ENCODE data around the gene DROSHA. TPM values are rescaled to one million over a fixed set of nuclear protein-coding genes. Genes with fewer than 3 reads are reported as not detected.

The DROSHA gene, protein sequence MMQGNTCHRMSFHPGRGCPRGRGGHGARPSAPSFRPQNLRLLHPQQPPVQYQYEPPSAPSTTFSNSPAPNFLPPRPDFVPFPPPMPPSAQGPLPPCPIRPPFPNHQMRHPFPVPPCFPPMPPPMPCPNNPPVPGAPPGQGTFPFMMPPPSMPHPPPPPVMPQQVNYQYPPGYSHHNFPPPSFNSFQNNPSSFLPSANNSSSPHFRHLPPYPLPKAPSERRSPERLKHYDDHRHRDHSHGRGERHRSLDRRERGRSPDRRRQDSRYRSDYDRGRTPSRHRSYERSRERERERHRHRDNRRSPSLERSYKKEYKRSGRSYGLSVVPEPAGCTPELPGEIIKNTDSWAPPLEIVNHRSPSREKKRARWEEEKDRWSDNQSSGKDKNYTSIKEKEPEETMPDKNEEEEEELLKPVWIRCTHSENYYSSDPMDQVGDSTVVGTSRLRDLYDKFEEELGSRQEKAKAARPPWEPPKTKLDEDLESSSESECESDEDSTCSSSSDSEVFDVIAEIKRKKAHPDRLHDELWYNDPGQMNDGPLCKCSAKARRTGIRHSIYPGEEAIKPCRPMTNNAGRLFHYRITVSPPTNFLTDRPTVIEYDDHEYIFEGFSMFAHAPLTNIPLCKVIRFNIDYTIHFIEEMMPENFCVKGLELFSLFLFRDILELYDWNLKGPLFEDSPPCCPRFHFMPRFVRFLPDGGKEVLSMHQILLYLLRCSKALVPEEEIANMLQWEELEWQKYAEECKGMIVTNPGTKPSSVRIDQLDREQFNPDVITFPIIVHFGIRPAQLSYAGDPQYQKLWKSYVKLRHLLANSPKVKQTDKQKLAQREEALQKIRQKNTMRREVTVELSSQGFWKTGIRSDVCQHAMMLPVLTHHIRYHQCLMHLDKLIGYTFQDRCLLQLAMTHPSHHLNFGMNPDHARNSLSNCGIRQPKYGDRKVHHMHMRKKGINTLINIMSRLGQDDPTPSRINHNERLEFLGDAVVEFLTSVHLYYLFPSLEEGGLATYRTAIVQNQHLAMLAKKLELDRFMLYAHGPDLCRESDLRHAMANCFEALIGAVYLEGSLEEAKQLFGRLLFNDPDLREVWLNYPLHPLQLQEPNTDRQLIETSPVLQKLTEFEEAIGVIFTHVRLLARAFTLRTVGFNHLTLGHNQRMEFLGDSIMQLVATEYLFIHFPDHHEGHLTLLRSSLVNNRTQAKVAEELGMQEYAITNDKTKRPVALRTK (N-terminal part only)
- total RNA-seq: 10 to 100 TPM; 35.4 to 57.3 TPM

DNA sequence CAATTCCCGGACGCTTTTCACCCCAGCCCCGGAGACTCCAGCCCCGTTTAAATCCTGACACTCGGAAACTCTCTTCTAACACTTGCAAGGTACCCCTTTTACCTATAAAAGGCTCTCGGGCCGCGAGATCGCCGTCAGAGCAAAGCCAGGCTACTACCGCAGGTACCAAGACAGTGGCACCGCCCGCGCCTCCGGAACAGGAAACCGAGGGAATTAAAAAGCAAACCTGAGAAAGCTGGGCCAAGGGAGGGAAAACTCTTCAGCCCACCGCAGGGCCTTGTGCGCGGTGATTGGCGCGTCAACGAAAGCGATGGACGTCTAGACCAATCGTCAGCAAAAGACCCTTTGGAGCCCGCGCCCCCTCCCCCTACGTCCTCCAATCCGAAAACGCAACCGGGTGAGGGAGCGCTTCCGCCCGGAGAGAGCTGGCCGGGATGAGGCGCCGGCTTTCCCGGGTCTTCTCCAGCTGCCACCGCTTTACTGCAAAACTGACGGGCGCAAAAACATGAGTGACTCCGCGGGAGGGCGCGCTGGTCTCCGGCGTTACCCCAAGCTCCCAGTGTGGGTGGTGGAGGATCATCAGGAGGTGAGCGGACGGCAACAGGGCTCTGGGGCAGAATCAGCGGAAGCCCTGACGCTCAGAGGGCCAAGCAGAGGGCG, at the start of gene DROSHA, which contains the start of gene C5orf22:
TSS of gene DROSHA (minus strand) at position 206 of the 660 bp plus-strand sequence. CDS start 3,034 bp downstream, outside the sequence.
TSS of gene C5orf22 (plus strand) at position 414 of the 660 bp plus-strand sequence. CDS start at position 506, 92 bp downstream.

Small RNA genes within 50 kb of the gene (small RNA-seq; reads per million reads assigned to genes)
- 0 reads per million in 2 donors for gene RF00019

Other genes starting within 250 kb of the DROSHA start
- 10 to 100 TPM; 39.2 to 73.6 TPM for gene C5orf22, start 208 bp upstream of the DROSHA start, total RNA-seq
- 1 to 10 TPM; 2.3 to 3.4 TPM for gene PDZD2, start 107.0 kb upstream of the DROSHA start, total RNA-seq